HCT116 (cell line): ENCODE measurements around the gene TEPSIN. TPM values are rescaled to one million over a fixed set of nuclear protein-coding genes. Genes with fewer than 3 reads are reported as not detected.
A peak's percentile ranks its signal among the peaks of the same experiment; 100 is the strongest.

Experiments used
- ATAC-seq: fragments of 200-7000 bp; cut with Tn5 transposase; 2 replicates; pipeline ENCODE4 v1.9.1; 2020; ENCODE audit warnings: mild to moderate bottlenecking, moderate library complexity
- BruUV-seq: library from RNA; stranded (reverse); fragments of 400-500 nt; replicated peaks from 2 replicates; lab custom pipeline; 2021; lab: Mats Ljungman, UMichigan
- CTCF ChIA-PET: fragments of 300-600 bp; sonication (Branson Sonifier 250); formaldehyde crosslinking; loops from one replicate; lab custom pipeline; 2021; ENCODE audit warnings: antibody characterized with exemption; lab: Charles Lee
- POLR2A ChIA-PET: fragments of 300-600, 350-600 bp; sonication (Branson Sonifier 250); formaldehyde crosslinking; loops from one replicate; lab custom pipeline; 2021; ENCODE audit warnings: antibody characterized with exemption; lab: Charles Lee
- RAD21 ChIA-PET, 2 experiments: fragments of 300-600 bp; sonication (Branson Sonifier 250); formaldehyde crosslinking; loops; one replicate each; lab custom pipeline; 2023; ENCODE audit warnings: low total read pairs in 2 of 2; ENCODE audit not compliant: uncharacterized antibody in 2 of 2, unreplicated experiment in 2 of 2, low non-redundant PET in 1 of 2; lab: Charles Lee
- DNase-seq: peaks from one replicate; pipeline ENCODE4 v3.0.0-alpha.2; 2010; ENCODE audit warnings: low read depth, low spot score
- H2AFZ ChIP-seq: fragments of 200-600 bp; shearing (Covaris generic), sonication (generic); 2 replicates; pipeline ENCODE4 v1.6.1; 2017; ENCODE audit warnings: low read depth, mixed run types, mixed read lengths, antibody characterized with exemption, low read length; ENCODE audit not compliant: poor library complexity, severe bottlenecking
- H3K27ac ChIP-seq: 2 replicates; pipeline ENCODE4 v1.5.1; 2012; ENCODE audit warnings: low read depth, low read length
- H3K27me3 ChIP-seq: fragments of 200-600 bp; sonication (generic); 2 replicates; pipeline ENCODE4 v1.6.1; 2016; ENCODE audit warnings: mixed run types, low read length, mixed read lengths; ENCODE audit not compliant: insufficient read depth
- H3K36me3 ChIP-seq, 2 experiments: fragments of 200-500 bp in 1 of 2; fragments of 200-600 bp in 1 of 2; sonication (Bioruptor generic) in 1 of 2; sonication (generic) in 1 of 2; 2 replicates each; pipeline versions ENCODE4 v1.5.1 to v1.6.1; 2014 to 2016; ENCODE audit warnings: low read length in 2 of 2, inconsistent platforms in 1 of 2, mixed read lengths in 1 of 2, mixed run types in 1 of 2; ENCODE audit not compliant: insufficient read depth in 2 of 2, control insufficient read depth in 1 of 2
- H3K4me1 ChIP-seq, 2 experiments: fragments of 200-600 bp in 1 of 2; sonication (generic) in 1 of 2; 2 replicates each; pipeline versions ENCODE4 v1.5.1 to v1.6.1; 2012 to 2017; ENCODE audit warnings: low read length in 2 of 2, inconsistent platforms in 1 of 2, mild to moderate bottlenecking in 1 of 2, mixed read lengths in 1 of 2, mixed run types in 1 of 2, moderate library complexity in 1 of 2; ENCODE audit not compliant: insufficient read depth in 2 of 2, control insufficient read depth in 1 of 2
- H3K4me2 ChIP-seq: fragments of 200-600 bp; sonication (generic); 2 replicates; pipeline ENCODE4 v1.6.1; 2017; ENCODE audit warnings: mixed run types, low read length, mixed read lengths
- H3K4me3 ChIP-seq, 2 experiments: fragments of 200-600 bp in 1 of 2; sonication (generic) in 1 of 2; replicated peaks in 1 of 2; 2 replicates each; pipeline ENCODE4 v1.5.1; 2011 to 2016; ENCODE audit warnings: low read length in 2 of 2, control low read depth in 1 of 2, low read depth in 1 of 2, mild to moderate bottlenecking in 1 of 2, mixed read lengths in 1 of 2, mixed run types in 1 of 2
- H3K79me2 ChIP-seq: fragments of 200-600 bp; sonication (generic); 2 replicates; pipeline ENCODE4 v1.6.1; 2017; ENCODE audit warnings: mild to moderate bottlenecking, mixed run types, low read length, moderate library complexity, mixed read lengths; ENCODE audit not compliant: insufficient read depth
- H3K9ac ChIP-seq: fragments of 200-600 bp; sonication (generic); 2 replicates; pipeline ENCODE4 v1.6.1; 2016; ENCODE audit warnings: low read length, mixed read lengths
- H3K9me2 ChIP-seq: fragments of 200-600 bp; sonication (generic), shearing (Covaris generic); 2 replicates; pipeline ENCODE4 v1.6.1; 2017; ENCODE audit warnings: mixed run types, mild to moderate bottlenecking, moderate library complexity; ENCODE audit not compliant: insufficient read depth
- H3K9me3 ChIP-seq, 2 experiments: fragments of 200-500 bp in 1 of 2; fragments of 200-600 bp in 1 of 2; sonication (Bioruptor generic) in 1 of 2; sonication (generic) in 1 of 2; 2 replicates each; pipeline ENCODE4 v1.6.1; 2014 to 2017; ENCODE audit warnings: low read length in 2 of 2, mixed read lengths in 2 of 2, inconsistent platforms in 1 of 2, low read depth in 1 of 2, mild to moderate bottlenecking in 1 of 2, mixed run types in 1 of 2, moderate library complexity in 1 of 2; ENCODE audit not compliant: control insufficient read depth in 1 of 2, insufficient read depth in 1 of 2
- H4K20me1 ChIP-seq: fragments of 200-600 bp; sonication (generic), shearing (Covaris generic); 2 replicates; pipeline ENCODE4 v1.6.1; 2017; ENCODE audit warnings: mixed run types, mild to moderate bottlenecking, moderate library complexity; ENCODE audit not compliant: insufficient read depth
- EZH2phosphoT487 ChIP-seq: fragments of 200-600 bp; IDR thresholded peaks from 2 replicates; pipeline ENCODE4 v1.6.1; 2018; ENCODE audit warnings: antibody characterized with exemption, borderline replicate concordance
- FOSL1 ChIP-seq: IDR thresholded peaks from 2 replicates; pipeline ENCODE4 v1.6.1; 2012; ENCODE audit warnings: low read depth
- JUND ChIP-seq: IDR thresholded peaks from 2 replicates; pipeline ENCODE4 v1.6.1; 2012
- MAX ChIP-seq: IDR thresholded peaks from 2 replicates; pipeline ENCODE4 v1.6.1; 2012
- POLR2AphosphoS5 ChIP-seq: IDR thresholded peaks from 2 replicates; pipeline ENCODE4 v1.6.1; 2011; ENCODE audit warnings: mild to moderate bottlenecking, low read depth, low read length, moderate library complexity
- REST ChIP-seq: IDR thresholded peaks from 2 replicates; pipeline ENCODE4 v1.6.1; 2012; ENCODE audit warnings: low read depth
- SIN3A ChIP-seq: IDR thresholded peaks from 2 replicates; pipeline ENCODE4 v1.6.1; 2012; ENCODE audit warnings: low read depth
- SP1 ChIP-seq: IDR thresholded peaks from 2 replicates; pipeline ENCODE4 v1.6.1; 2012; ENCODE audit warnings: low read depth
- SRF ChIP-seq: IDR thresholded peaks from 2 replicates; pipeline ENCODE4 v1.6.1; 2012; ENCODE audit warnings: low read depth
- TCF7L2 ChIP-seq: IDR thresholded peaks from 2 replicates; pipeline ENCODE4 v1.7.0; 2011; ENCODE audit warnings: borderline replicate concordance, inconsistent platforms; ENCODE audit not compliant: insufficient read depth, insufficient read length; ENCODE audit errors: extremely low read depth
- ZBTB33 ChIP-seq: IDR thresholded peaks from 2 replicates; pipeline ENCODE4 v1.6.1; 2011; ENCODE audit warnings: mild to moderate bottlenecking, low read length, moderate library complexity; ENCODE audit not compliant: insufficient replicate concordance; ENCODE audit errors: extremely low read depth
- ZNF274 ChIP-seq: fragments of 200-500 bp; sonication (Bioruptor generic); IDR thresholded peaks from 2 replicates; pipeline ENCODE4 v1.6.1; 2014; ENCODE audit warnings: mild to moderate bottlenecking, low read depth, low read length, inconsistent platforms
- intact Hi-C: fragments of 100-400 bp; cut with micrococcal nuclease; formaldehyde crosslinking; loops from 2 replicates; pipeline ENCODE4 v1.10.0; 2022
- total RNA-seq: library from RNA; stranded (reverse); gene quantifications from one replicate; pipeline ENCODE4 v1.2.1, GENCODE V29; 2021; ENCODE audit not compliant: unreplicated experiment

Gene TEPSIN
- total RNA-seq, 1 experiment from 2014 or later = 50.6 TPM

DNA sequence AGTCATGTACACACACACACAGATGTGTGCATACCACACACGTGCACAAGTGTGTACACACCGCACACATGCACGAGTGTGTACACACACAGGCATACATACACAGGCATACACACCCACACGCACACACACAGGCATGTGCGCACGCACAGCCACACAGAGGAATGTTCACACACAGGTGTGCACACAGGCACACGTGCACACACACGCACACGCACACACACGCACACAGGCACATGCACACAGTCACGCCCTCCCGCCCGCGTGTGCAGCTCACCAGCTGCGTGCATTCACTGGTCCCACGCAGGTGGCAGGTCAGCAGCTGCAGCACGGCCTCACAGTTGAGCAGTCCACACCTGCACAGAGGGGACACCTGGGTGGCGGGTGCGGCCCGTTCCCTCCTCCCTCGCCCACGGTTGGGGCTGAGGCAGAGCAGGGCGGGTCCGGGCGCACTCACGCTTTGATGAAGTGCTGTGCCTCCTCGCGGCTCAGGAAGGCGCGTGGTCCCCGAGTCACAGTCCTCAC is 7.7 kb downstream of the TEPSIN start:
- H2AFZ ChIP-seq = no peak overlapping the region
- H3K9ac ChIP-seq = no peak overlapping the region
- H3K4me2 ChIP-seq = no peak overlapping the region
- intact Hi-C loops = no loop called here
- no peaks in the 10 kb centered on the region for H4K20me1 ChIP-seq
- peak; percentile 2; the same call in 1 of the 2 replicates for ATAC-seq
- no peak for TF ChIP-seq ZBTB33
- TF ChIP-seq SIN3A = no peak
- TF ChIP-seq FOSL1 = no peak
- no peak for TF ChIP-seq TCF7L2
- no peak for TF ChIP-seq POLR2AphosphoS5
- TF ChIP-seq MAX = no peak
- no peak for TF ChIP-seq SP1
- no peak for TF ChIP-seq SRF
- TF ChIP-seq ZNF274 = no peak
- TF ChIP-seq EZH2phosphoT487 = no peak
- TF ChIP-seq REST = no peak
- TF ChIP-seq JUND = no peak
- H3K4me1 ChIP-seq = no peaks in the 10 kb centered on the region
- ChIA-PET CTCF (interaction anchor here (1.1 kb wide), 1 partner anchor 8 kb away, joined by 4 read pairs; the partner anchor contains the start of gene CEP131), POLR2A (no interaction called here), RAD21 (no interaction called here)
- H3K36me3 ChIP-seq = peaks cover 5 to 7% of the 10 kb centered on the region in 2 experiments; a peak in 1 of 4 replicates
- H3K27me3 ChIP-seq = no peaks in the 10 kb centered on the region
- BruUV-seq = no TSS peak
- H3K9me2 ChIP-seq = no peaks in the 10 kb centered on the region
- no peak for DNase-seq
- H3K4me3 ChIP-seq = no peak overlapping the region
- H3K9me3 ChIP-seq = no peaks in the 10 kb centered on the region
- no peaks in the 10 kb centered on the region; the same call in 1 of the 2 replicates for H3K79me2 ChIP-seq
- no peak overlapping the region for H3K27ac ChIP-seq
